Ovary (tissue), 9 donors: Measurements from ENCODE around the gene MRC1. TPM values are rescaled to one million over a fixed set of nuclear protein-coding genes. Genes with fewer than 3 reads are reported as not detected.
A peak's percentile ranks its signal among the peaks of the same experiment; 100 is the strongest.

Experiments used
- DNase-seq, 5 donors: peaks; one replicate each; pipeline ENCODE4 v3.0.0-alpha.2; 2019 to 2020
- H3K27ac ChIP-seq, 2 donors: fragments of 200-600 bp; one replicate each; pipeline versions ENCODE4 v1.5.1 to v1.8.0; 2019 to 2022
- H3K27me3 ChIP-seq: fragments of 200-600 bp; one replicate; pipeline ENCODE4 v1.8.0; 2022
- H3K36me3 ChIP-seq: fragments of 200-600 bp; sonication (generic); one replicate; pipeline ENCODE4 v1.5.1; 2019
- H3K4me1 ChIP-seq: one replicate; pipeline ENCODE4 v1.8.1; 2013; ENCODE audit warnings: mild to moderate bottlenecking, moderate library complexity; ENCODE audit not compliant: insufficient read depth
- H3K4me3 ChIP-seq: fragments of 200-600 bp; sonication (generic); one replicate; pipeline ENCODE4 v1.5.1; 2017
- H3K9me3 ChIP-seq, 2 donors: fragments of 200-600 bp in 1 of 2; sonication (generic) in 1 of 2; one replicate each; pipeline versions ENCODE4 v1.5.1 to v1.8.1; 2013 to 2019; ENCODE audit warnings: mild to moderate bottlenecking in 1 of 2, moderate library complexity in 1 of 2
- CTCF ChIP-seq, 3 donors: fragments of 450-650 bp in 2 of 3; fragments of 200-600 bp in 1 of 3; IDR thresholded peaks; one replicate each; pipeline versions ENCODE4 v1.5.1 to v1.8.0; 2016 to 2022; ENCODE audit warnings: antibody characterized with exemption in 3 of 3, mild to moderate bottlenecking in 1 of 3
- EP300 ChIP-seq: sonication (generic); formaldehyde crosslinking; IDR thresholded peaks from one replicate; pipeline ENCODE4 v1.6.1; 2017; ENCODE audit warnings: antibody characterized with exemption
- POLR2A ChIP-seq: fragments of 450-650 bp; IDR thresholded peaks from one replicate; pipeline ENCODE4 v1.6.1; 2017; ENCODE audit warnings: antibody characterized with exemption, mild to moderate bottlenecking, moderate library complexity
- WGBS, 3 donors: extraction: QIAGEN DNeasy Blood & Tissue Kit in 1 of 3; methylation state at CpG; one replicate each; pipeline versions ENCODE4 v1.1.5 to v1.1.7; 2013 to 2017; 5-methylcytosine and 5-hydroxymethylcytosine counted together
- intact Hi-C, 4 donors: fragments of 100-400 bp; cut with DNase I; formaldehyde crosslinking; loops; one replicate each; pipeline versions ENCODE4 v1.11.0 to v1.15.1; 2022 to 2023
- polyA plus RNA-seq, 2 donors: library from polyadenylated mRNA; stranded (reverse); fragments of 200-250 nt in 1 of 2; fragments of 350-450 nt in 1 of 2; fragmentation: Illumina TruSeq in 1 of 2; extraction: RNeasy Lipid Tissue Mini Kit (QIAGEN cat#74804) in 1 of 2; gene quantifications; one replicate each; pipeline ENCODE4 v1.2.3, GENCODE V29; 2013 to 2014
- total RNA-seq, 7 donors: library from RNA; depleted of rRNA in 2 of 7; stranded (reverse); fragments of >200 nt in 2 of 7; fragmentation: NEBNext Ultra II Directional in 3 of 7; extraction: Animal tissue kit (Norgen Biotek cat#: 25700) in 3 of 7; gene quantifications; one replicate each; pipeline versions ENCODE4 v1.1.0 to v1.2.4, GENCODE V29; 2016 to 2023
- donor health status: DM: no; HTN: no; CAD: no; lungs with moderate emphysema.
- donor health status: DM: no; HTN: no; CAD: no.
- donor health status: Bipolar disorder and iron deficiency.
- donor health status: DM: yes; HTN: yes; CAD: no.
- donor health status: DM: no; HTN: no; CAD: no.
- donor health status: DM: yes; HTN: yes; CAD: no.

Gene MRC1
- total and polyA plus RNA-seq, 9 donors: 6.6 to 39.9 (median 13.3) TPM

GRCh38 chr10:17906002-17906401 is 96.9 kb downstream of the MRC1 start:
- Histone ChIP-seq H3K9me3 (no peaks in the 10 kb centered on the region), H3K4me1 (no peaks in the 10 kb centered on the region), H3K27me3 (no peaks in the 10 kb centered on the region), H3K4me3 (no peak overlapping the region), H3K27ac (no peak overlapping the region), H3K36me3 (no peaks in the 10 kb centered on the region)
- no peak for TF ChIP-seq EP300
- no peak for TF ChIP-seq POLR2A
- no peak for TF ChIP-seq CTCF (IDR thresholded peaks at IDR 0.05)
- 53 to 67% (median 60%) methylated on average over 1 of the region's 1 CpG for WGBS, 3 donors
- intact Hi-C loops: no loop called here
- DNase-seq: no peak

GRCh38 chr10:17907641-17908040 is 98.5 kb downstream of the MRC1 start:
- no peaks in the 10 kb centered on the region for H3K4me1 ChIP-seq
- no peak for DNase-seq
- 92 to 97% (median 92%) methylated on average over 4 of the region's 4 CpGs for WGBS, 3 donors
- no peak for TF ChIP-seq EP300
- TF ChIP-seq CTCF (IDR thresholded peaks at IDR 0.05): no peak
- no peak for TF ChIP-seq POLR2A
- H3K27ac ChIP-seq: no peak overlapping the region
- intact Hi-C loops: no loop called here
- H3K36me3 ChIP-seq: no peaks in the 10 kb centered on the region
- H3K9me3 ChIP-seq: no peaks in the 10 kb centered on the region
- no peaks in the 10 kb centered on the region for H3K27me3 ChIP-seq
- no peak overlapping the region for H3K4me3 ChIP-seq

GRCh38 chr10:17910125-17910789 is 101.1 kb downstream of the MRC1 start:
- intact Hi-C loops: loop anchor here in 2 of 4 donors (10.0 kb wide), 1 partner anchor 305 kb away; no protein-coding TSS in a partner anchor
- peak; percentile 27 to 51 (median 35) for DNase-seq
- no peak for TF ChIP-seq POLR2A
- TF ChIP-seq CTCF (IDR thresholded peaks at IDR 0.05): peak in 2 of 3 donors; percentile 18 to 29
- no peak for TF ChIP-seq EP300

GRCh38 chr10:17912754-17913153 is 103.6 kb downstream of the MRC1 start:
- TF ChIP-seq EP300: no peak
- no peak for TF ChIP-seq CTCF (IDR thresholded peaks at IDR 0.05)
- no peak for TF ChIP-seq POLR2A
- DNase-seq: no peak
- no peak overlapping the region for H3K4me3 ChIP-seq
- peaks cover 2% of the 10 kb centered on the region for H3K4me1 ChIP-seq
- H3K9me3 ChIP-seq: no peaks in the 10 kb centered on the region
- intact Hi-C loops: loop anchor here in 2 of 4 donors (10.0 kb wide), 1 partner anchor 302 kb away; no protein-coding TSS in a partner anchor
- no peaks in the 10 kb centered on the region for H3K36me3 ChIP-seq
- H3K27ac ChIP-seq: no peak overlapping the region
- 5 to 15% (median 10%) methylated on average over 4 of the region's 4 CpGs for WGBS, 3 donors
- no peaks in the 10 kb centered on the region for H3K27me3 ChIP-seq

More at GRCh38 chr10:17910125-17910789, 101.1 kb downstream of the MRC1 start:
- Histone ChIP-seq H3K27ac (no peak overlapping the region), H3K4me1 (peaks cover 2% of the 10 kb centered on the region), H3K9me3 (no peaks in the 10 kb centered on the region), H3K36me3 (no peaks in the 10 kb centered on the region), H3K4me3 (no peak overlapping the region), H3K27me3 (no peaks in the 10 kb centered on the region)
- 21 to 30% (median 27%) methylated on average over 12 of the region's 12 CpGs for WGBS, 3 donors
